Colonic mucosa (tissue), 4 donors: ENCODE data around the gene NUDT4. TPM values are rescaled to one million over a fixed set of nuclear protein-coding genes. Genes with fewer than 3 reads are reported as not detected.

Experiments
- DNase-seq: peaks from one replicate; pipeline ENCODE4 v3.0.0-alpha.2; 2020
- H3K27ac ChIP-seq: fragments of 200-600 bp; one replicate; pipeline ENCODE4 v1.8.0; 2021
- H3K27me3 ChIP-seq: fragments of 200-600 bp; one replicate; pipeline ENCODE4 v1.8.0; 2021
- H3K36me3 ChIP-seq: fragments of 200-600 bp; one replicate; pipeline ENCODE4 v1.8.0; 2021
- H3K4me1 ChIP-seq: fragments of 200-600 bp; one replicate; pipeline ENCODE4 v1.8.0; 2021; ENCODE audit warnings: mild to moderate bottlenecking
- H3K4me3 ChIP-seq: fragments of 200-600 bp; one replicate; pipeline ENCODE4 v1.8.0; 2021
- H3K9ac ChIP-seq, 2 donors: one replicate each; pipeline ENCODE4 v1.7.0; 2013; ENCODE audit warnings: control low read depth in 2 of 2, low read depth in 2 of 2, low read length in 2 of 2
- H3K9me3 ChIP-seq: fragments of 200-600 bp; one replicate; pipeline ENCODE4 v1.8.0; 2021
- CTCF ChIP-seq: fragments of 200-600 bp; IDR thresholded peaks from one replicate; pipeline ENCODE4 v1.8.0; 2022; ENCODE audit warnings: antibody characterized with exemption, mild to moderate bottlenecking
- intact Hi-C: fragments of 100-400 bp; cut with DNase I; formaldehyde crosslinking; loops from one replicate; pipeline ENCODE4 v1.14.1; 2022
- total RNA-seq, 2 donors: library from RNA; stranded (reverse); fragmentation: NEBNext Ultra II Directional in 1 of 2; extraction: Animal tissue kit (Norgen Biotek cat#: 25700) in 1 of 2; gene quantifications; one replicate each; pipeline ENCODE4 v1.2.1, GENCODE V29; 2021
- donor health status: healthy.
- donor health status: DM: no; HTN: no; CAD: no.
- donor health status: DM: no; HTN: no; CAD: no.

The NUDT4 gene
- total RNA-seq, 2 donors from 2014 or later, result 84.5 to 102 TPM

GRCh38 chr12:93338598-93338997 is 39.1 kb upstream of the NUDT4 start:
- no peak overlapping the region for H3K4me3 ChIP-seq
- H3K9me3 ChIP-seq, result no peaks in the 10 kb centered on the region
- H3K27me3 ChIP-seq, result no peaks in the 10 kb centered on the region
- TF ChIP-seq CTCF, result no peak
- no peak for DNase-seq
- H3K4me1 ChIP-seq, result no peaks in the 10 kb centered on the region
- H3K27ac ChIP-seq, result no peak overlapping the region
- intact Hi-C loops, result no loop called here
- H3K9ac ChIP-seq, result no peak overlapping the region
- no peaks in the 10 kb centered on the region for H3K36me3 ChIP-seq

- Histone ChIP-seq H3K9me3 (no peaks in the 10 kb centered on the region), H3K27me3 (no peaks in the 10 kb centered on the region), H3K4me1 (no peaks in the 10 kb centered on the region), H3K4me3 (no peak overlapping the region), H3K9ac (no peak overlapping the region), H3K27ac (no peak overlapping the region), H3K36me3 (no peaks in the 10 kb centered on the region)
- intact Hi-C loops, result no loop called here
- no peak for TF ChIP-seq CTCF
- no peak for DNase-seq
Measured at GRCh38 chr12:93339695-93340094, 38.0 kb upstream of the NUDT4 start.

- Histone ChIP-seq H3K27me3 (no peaks in the 10 kb centered on the region), H3K9me3 (no peaks in the 10 kb centered on the region), H3K9ac (no peak overlapping the region), H3K36me3 (no peaks in the 10 kb centered on the region), H3K4me3 (no peak overlapping the region), H3K27ac (no peak overlapping the region), H3K4me1 (no peaks in the 10 kb centered on the region)
- intact Hi-C loops, result no loop called here
- DNase-seq, result no peak
- TF ChIP-seq CTCF, result no peak
Measured at GRCh38 chr12:93341409-93342049, 36.2 kb upstream of the NUDT4 start.

- intact Hi-C loops, result no loop called here
- no peak overlapping the region for H3K4me3 ChIP-seq
- H3K27ac ChIP-seq, result no peak overlapping the region
- H3K4me1 ChIP-seq, result no peaks in the 10 kb centered on the region
- DNase-seq, result no peak
- no peaks in the 10 kb centered on the region for H3K9me3 ChIP-seq
- no peak for TF ChIP-seq CTCF
- H3K27me3 ChIP-seq, result no peaks in the 10 kb centered on the region
- H3K36me3 ChIP-seq, result no peaks in the 10 kb centered on the region
- H3K9ac ChIP-seq, result no peak overlapping the region
Measured at GRCh38 chr12:93347054-93347785, 30.5 kb upstream of the NUDT4 start.

GRCh38 chr12:93348575-93349435 is 28.9 kb upstream of the NUDT4 start:
- intact Hi-C loops, result no loop called here
- Histone ChIP-seq H3K36me3 (no peaks in the 10 kb centered on the region), H3K9me3 (no peaks in the 10 kb centered on the region), H3K4me3 (no peak overlapping the region), H3K4me1 (no peaks in the 10 kb centered on the region), H3K9ac (no peak overlapping the region), H3K27me3 (no peaks in the 10 kb centered on the region), H3K27ac (no peak overlapping the region)
- DNase-seq, result no peak
- no peak for TF ChIP-seq CTCF
